GM21576 (cell line): ENCODE measurements around the gene FBP2.
"Not testable (repeated sequence)": the region's sequence is repeated elsewhere in the genome, so short reads cannot be mapped to it uniquely, and the experiment has no call there.

Source experiments
- ATAC-seq: cut with Tn5 transposase; IDR thresholded peaks from one replicate; pipeline ENCODE4 v1.9.1; 2021; ENCODE audit warnings: mild to moderate bottlenecking, moderate library complexity; ENCODE audit not compliant: unreplicated experiment

The FBP2 gene

DNA sequence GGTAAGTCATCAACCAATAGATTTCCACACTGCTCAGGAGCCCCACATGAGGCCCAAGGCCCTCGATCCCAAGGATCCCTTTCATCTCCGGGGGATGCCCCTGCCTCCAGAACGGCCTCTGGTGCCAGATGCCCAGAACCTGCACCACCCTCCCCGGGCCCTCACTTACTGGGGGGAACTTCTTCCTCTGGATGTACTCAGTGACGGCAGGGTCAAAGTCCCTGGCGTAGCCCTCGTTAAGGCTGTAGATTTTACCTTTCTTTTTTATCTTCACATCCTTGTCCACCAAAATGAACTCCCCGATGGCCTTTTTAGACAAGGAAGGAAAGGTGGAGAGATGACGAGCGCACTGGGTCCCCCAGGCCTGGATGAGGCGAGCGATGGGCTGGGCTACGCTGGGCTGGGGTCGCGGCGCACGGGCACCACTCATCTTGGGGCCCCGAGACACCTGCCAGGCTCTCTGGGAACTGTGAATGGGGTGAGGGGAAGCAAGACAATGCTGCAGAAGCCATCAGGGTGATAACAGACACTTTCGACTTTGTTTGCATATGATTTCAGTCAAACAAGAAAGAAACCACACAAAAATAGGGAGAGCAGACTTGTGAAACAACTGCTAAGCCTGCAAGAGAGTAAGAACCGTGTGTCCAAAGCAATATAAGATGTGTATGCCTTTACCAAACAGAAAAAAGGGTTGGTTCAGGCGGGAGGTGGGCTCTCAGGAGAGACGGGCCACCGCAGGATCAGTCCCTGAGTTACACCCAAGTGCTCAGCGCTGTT is 13.2 kb upstream of the FBP2 start:
- no peak for ATAC-seq

GRCh38 chr9:94603259-94604160 is 9.9 kb upstream of the FBP2 start:
- ATAC-seq, result peak; percentile 55

DNA sequence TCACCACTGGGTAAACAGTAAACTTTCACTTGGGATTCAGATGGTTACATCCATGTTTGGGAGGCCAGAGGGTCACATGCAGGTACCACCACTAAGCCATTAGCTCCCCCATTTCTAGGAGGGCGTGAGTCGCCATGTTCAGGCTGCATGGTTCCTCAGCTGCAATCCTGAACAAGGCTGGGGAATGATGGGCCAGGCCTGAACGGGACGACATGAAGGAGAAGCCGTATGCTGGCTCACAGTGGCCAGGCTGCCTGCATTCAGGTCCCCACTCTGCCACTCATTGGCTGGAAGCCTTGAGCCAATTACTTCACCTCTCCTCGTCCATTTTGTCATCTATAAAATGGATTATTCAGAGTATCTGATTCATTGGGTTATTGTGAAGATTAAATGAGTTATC is 9.0 kb upstream of the FBP2 start:
- ATAC-seq, result no peak

DNA sequence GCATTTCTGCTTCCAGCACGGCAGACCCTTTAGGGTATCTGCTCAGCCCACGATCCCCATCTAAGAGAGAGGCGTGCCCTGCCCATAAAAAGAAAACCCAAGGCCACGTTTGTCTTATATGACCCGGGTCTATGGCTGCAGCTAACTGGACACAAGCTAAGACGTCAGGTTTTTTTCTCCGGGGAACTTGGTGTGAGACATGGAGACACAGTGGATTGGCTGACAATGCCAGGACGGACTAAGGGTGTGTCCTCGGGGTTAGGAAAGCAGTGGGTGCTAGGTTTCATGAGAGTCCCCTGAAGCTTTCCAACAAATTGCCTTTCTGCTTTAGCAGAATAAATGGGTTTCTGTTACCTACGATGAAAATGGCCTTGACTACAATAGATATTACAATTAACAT is 7.1 kb upstream of the FBP2 start:
- ATAC-seq, result no peak

DNA sequence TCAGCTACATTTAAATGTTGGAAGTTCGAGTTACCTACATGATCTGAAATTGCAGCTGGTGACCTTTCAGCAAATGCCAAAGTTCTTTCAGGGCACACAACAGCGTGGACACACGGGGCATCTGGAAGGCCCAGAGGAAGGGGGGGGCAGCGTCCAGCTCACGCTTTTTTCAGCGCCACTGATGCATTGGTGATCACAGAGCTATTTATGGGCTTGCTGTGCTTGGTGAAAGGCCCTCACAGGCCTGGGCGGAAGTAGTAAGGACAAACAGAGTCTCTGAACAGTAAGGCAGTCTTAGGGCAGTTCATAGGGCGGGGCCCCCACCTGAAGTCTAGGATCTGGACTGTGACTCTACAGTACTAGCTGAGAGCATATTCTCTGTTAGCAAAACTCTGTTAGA is 6.6 kb upstream of the FBP2 start:
- ATAC-seq, result no peak

- no peak for ATAC-seq
These were observed 5.5 kb upstream of the FBP2 start for GRCh38 chr9:94599102-94599501.

- ATAC-seq, result not testable (repeated sequence)
These were observed 941 bp downstream of the FBP2 start for GRCh38 chr9:94592683-94593082.

GRCh38 chr9:94591876-94592275 is 1.7 kb downstream of the FBP2 start:
- ATAC-seq, result no peak

- not testable (repeated sequence) for ATAC-seq
These were observed 2.5 kb downstream of the FBP2 start for GRCh38 chr9:94591046-94591545.

- ATAC-seq, result no peak
These were observed 4.9 kb downstream of the FBP2 start for GRCh38 chr9:94588681-94589080.

- ATAC-seq, result no peak
These were observed 6.8 kb downstream of the FBP2 start for GRCh38 chr9:94586814-94587213.

DNA sequence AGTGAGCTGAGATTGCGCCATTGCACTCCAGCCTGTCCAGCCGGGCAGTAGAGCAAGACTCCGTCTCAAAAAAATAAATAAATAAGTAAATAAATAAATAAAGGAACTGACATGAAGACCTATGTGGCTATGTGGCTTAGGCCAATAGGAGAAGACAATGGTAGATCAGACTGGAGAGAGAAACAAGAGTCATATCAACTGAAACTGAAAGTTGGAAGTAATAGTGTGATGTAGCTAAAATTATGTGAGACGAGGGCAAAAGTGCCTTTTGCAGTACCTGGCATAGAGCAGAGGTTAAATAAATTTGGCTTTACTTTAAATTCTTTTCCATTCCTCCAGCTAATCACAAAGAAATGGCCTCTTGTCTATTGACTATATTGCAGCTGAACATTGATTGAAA is 7.3 kb downstream of the FBP2 start:
- ATAC-seq, result no peak

GRCh38 chr9:94584555-94584954 is 9.1 kb downstream of the FBP2 start:
- ATAC-seq, result no peak

GRCh38 chr9:94581728-94582127 is 11.9 kb downstream of the FBP2 start:
- ATAC-seq, result no peak

GRCh38 chr9:94577571-94577970 is 16.1 kb downstream of the FBP2 start:
- no peak for ATAC-seq

GRCh38 chr9:94577036-94577435 is 16.6 kb downstream of the FBP2 start:
- no peak for ATAC-seq

DNA sequence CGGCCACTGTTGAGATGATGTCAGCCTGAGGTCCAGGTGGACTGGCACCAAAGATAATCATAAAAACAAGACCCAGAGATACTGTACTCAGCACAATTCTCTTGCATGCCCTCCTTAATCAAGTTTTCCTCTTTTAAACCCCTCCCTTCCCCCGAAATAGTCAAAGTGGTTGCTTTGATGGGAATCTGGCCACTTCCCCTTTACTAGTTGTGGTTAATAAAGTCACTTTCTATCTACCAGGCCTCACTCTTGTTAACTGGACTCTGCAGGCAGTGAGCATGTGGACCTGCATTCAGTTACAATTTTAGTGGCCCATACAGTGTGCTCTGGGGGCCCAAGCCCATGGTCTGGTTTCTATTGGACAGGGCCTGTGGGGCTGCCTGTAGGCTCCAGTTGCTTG is 17.5 kb downstream of the FBP2 start:
- no peak for ATAC-seq

GRCh38 chr9:94568972-94569712 is 24.5 kb downstream of the FBP2 start:
- no peak for ATAC-seq

DNA sequence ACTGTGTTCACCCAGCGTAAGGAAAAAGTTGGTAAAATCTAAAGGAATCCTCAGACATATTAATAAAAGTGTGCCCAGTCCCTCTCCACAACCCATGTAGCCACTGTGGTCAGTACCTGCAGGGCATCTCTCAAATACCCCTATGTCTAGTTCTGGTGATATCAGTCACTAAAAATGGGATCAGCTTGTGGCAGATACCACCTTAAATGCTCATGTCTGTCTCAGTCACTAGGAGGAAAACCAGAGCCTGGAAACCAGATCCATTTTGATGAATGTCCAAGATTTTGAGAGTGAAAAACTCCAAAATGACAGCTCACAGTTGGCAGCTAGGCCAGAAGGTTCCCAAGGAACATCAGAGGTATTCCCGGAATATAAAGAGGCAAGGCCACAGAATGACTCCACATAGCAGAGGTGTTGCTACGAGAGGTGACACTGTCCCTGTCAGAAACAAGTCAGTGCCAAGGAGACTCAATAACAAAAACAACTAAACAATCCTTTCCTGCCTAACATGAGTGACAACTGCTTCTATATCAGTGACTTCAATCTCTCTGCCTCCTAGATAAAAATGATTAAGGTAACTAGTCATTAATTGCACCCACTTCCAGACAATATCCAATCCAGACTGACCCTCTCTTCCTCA is 25.3 kb downstream of the FBP2 start:
- ATAC-seq, result no peak

DNA sequence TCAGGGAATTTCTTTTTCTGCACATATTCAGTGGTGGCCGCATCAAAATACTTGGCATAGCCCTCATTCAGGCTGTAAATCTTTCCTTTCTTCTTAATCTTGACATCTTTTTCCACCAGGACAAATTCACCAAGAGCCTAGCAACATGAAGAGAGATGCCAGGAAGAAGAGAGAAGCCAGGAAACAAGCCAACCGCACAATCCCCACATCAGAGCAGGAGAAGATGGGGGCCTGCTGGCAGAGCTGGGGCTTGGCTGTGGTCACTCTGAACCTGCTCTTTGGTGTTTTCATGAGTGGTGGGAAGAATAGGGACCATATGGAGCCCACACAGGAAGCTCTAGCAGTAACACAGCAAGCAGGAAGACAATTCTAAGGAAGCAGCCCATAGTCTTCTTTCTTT is 26.4 kb downstream of the FBP2 start:
- ATAC-seq, result no peak

GRCh38 chr9:94566550-94566949 is 27.1 kb downstream of the FBP2 start:
- no peak for ATAC-seq
